Fibroblast of pulmonary artery (primary cell): ENCODE measurements around the gene C22orf31.

ENCODE experiments used
- DNase-seq: peaks from one replicate; pipeline ENCODE4 v3.0.0-alpha.2; 2010; ENCODE audit warnings: low read depth
- H3K4me3 ChIP-seq: replicated peaks from 2 replicates; pipeline ENCODE4 v1.5.1; 2011; ENCODE audit warnings: low read depth, mild to moderate bottlenecking, control low read depth, low read length, moderate library complexity
- CTCF ChIP-seq: IDR thresholded peaks from 2 replicates; pipeline ENCODE4 v1.5.1; 2011; ENCODE audit warnings: mild to moderate bottlenecking, control low read depth, low read length, inconsistent platforms; ENCODE audit errors: missing control alignments

C22orf31 gene

DNA sequence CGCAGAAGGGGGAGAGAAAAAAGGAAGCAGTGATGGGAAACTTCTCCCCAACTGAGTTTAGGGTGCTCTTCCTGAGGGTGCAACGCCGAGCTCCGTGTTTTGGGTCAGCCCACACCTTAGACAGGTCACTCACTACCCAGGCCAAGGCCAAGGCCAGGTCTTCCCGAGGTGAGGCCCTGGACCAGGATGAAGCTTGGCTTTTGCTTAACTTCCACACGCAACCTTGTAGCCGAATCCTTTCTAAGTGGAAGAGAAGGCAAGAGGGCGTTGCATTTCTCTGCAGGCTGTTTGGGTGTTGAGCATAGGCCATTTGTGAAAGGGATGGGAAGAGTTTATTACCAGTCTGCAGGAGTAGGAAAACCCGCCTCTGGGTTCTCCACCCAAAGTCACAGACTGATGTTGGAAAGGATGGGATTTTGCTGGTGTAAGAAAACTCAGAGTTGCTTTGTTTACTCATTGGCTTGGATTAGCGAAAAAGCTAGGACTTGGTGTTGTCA is 12.7 kb upstream of the C22orf31 start:
- TF ChIP-seq CTCF: no peak
- no peak for DNase-seq
- H3K4me3 ChIP-seq: peak overlapping the region; percentile 62

DNA sequence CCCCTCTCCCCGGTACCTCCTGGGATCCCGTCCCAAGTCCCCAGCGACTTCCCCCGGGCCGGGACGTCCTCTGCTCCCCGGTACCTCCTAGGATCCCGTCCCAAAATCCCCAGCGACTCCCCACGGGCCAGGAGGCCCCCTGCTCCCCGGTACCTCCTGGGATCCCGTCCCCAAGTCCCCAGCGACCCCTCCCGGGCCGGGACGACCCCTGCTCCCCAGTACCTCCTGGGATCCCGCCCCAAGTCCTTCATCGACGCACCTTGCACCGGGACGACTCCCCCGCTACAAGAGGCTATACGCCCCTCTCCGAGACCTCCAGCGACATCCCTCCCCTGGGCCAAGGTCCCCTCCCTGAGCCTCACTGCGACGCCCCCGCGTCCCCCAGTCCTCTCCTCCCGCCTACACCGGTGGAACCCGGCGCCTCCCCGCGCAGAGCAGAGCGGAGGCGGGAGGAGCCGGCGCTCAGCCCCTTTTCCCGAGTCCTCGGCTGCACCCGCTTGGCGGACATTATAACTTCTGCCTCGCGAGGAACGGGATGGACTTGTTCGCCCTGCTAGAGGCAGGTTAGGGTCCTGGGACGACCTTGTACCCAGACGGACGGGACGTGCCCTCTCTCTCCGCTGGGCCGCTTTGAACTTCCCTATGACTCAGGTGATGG is 12.1 kb upstream of the C22orf31 start:
- H3K4me3 ChIP-seq: peak overlapping the region; percentile 62
- DNase-seq: no peak

DNA sequence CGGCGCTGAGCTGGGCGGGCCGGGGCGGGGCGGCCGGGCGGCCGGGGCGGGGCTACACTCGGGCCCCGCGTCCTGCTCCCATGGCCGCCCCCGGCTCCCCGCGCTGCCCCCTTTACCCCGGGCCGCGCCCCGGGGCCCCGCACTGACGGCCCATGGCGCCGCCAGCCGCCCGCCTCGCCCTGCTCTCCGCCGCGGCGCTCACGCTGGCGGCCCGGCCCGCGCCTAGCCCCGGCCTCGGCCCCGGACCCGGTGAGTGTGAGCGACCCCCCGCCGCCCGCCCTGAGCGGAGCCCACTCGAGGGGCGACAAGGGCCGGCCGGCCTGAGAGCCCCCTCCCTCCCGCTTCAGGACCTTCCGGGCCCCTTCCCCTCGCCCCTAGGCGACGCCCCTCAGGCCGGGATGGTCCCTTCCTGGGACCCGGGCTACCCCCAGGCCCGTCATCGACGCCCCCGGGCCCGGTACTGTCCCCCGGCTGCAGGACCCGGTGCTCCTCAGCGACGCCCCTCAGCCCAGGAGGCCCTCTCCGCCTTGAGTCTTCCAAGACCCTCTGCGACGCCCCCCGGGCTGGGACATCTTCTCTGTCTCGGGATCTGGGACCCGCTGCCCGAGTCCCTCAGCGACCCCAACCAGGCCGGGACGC is 11.5 kb upstream of the C22orf31 start, which contains the start of gene KREMEN1:
KREMEN1 (plus strand) TSS at position 57 of the 639 bp plus-strand sequence; CDS start at position 153, 96 bp downstream.
- no peak for DNase-seq
- no peak for TF ChIP-seq CTCF
- peak within 1 kb of the TSS; percentile 62 for H3K4me3 ChIP-seq

More for the DNA sequence above, 12.1 kb upstream of the C22orf31 start:
- TF ChIP-seq CTCF: no peak

- H3K4me3 ChIP-seq: peak overlapping the region; percentile 48
Measured at GRCh38 chr22:29072193-29072978, 10.8 kb upstream of the C22orf31 start.

GRCh38 chr22:29071261-29072045 is 9.8 kb upstream of the C22orf31 start:
- no peak for DNase-seq
- peak overlapping the region; percentile 19 for H3K4me3 ChIP-seq
- TF ChIP-seq CTCF: no peak

More at GRCh38 chr22:29072193-29072978, 10.8 kb upstream of the C22orf31 start:
- peak; percentile 57 for DNase-seq
- TF ChIP-seq CTCF: no peak

DNA sequence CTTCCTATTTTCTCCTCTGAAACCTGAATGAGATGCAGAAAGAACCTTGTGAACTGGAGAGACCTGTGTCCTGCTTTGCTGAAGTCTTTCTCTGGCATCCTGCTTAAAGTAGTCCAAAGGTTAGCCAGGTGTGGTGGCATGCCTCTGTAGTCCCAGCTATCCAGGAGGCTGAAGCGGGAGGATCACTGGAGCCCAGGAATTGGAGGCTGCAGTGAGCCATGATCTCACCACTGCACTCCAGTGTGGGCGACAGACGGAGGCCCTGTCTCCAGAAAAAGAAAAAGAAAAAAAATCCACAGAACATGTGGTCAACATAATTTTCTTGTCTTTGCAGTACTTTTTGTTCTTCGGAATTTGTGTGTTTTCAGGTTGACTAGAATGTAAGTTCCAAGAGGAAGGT is 8.9 kb upstream of the C22orf31 start:
- no peak for TF ChIP-seq CTCF
- no peak for DNase-seq
- no peak overlapping the region for H3K4me3 ChIP-seq
